Spleen (tissue), 11 donors: ENCODE measurements around the gene TWIST2. TPM values are rescaled to one million over a fixed set of nuclear protein-coding genes. Genes with fewer than 3 reads are reported as not detected.
A peak's percentile ranks its signal among the peaks of the same experiment; 100 is the strongest.

ENCODE experiments used
- DNase-seq: peaks from one replicate; pipeline ENCODE4 v3.0.0-alpha.2; 2020
- H3K27ac ChIP-seq, 8 donors: fragments of 200-600 bp; sonication (generic) in 7 of 8; 1 replicate in 4 of 8; 2 replicates in 4 of 8; pipeline versions ENCODE4 v1.5.0 to v1.8.0; 2016 to 2021; ENCODE audit warnings: inconsistent platforms in 4 of 8, mild to moderate bottlenecking in 4 of 8, moderate library complexity in 1 of 8
- H3K27me3 ChIP-seq, 7 donors: fragments of 200-600 bp; sonication (generic) in 6 of 7; replicated peaks in 1 of 7; 1 replicate in 4 of 7; 2 replicates in 3 of 7; pipeline versions ENCODE4 v1.5.0 to v1.8.0; 2016 to 2021; ENCODE audit warnings: inconsistent platforms in 3 of 7, mild to moderate bottlenecking in 1 of 7
- H3K36me3 ChIP-seq, 6 donors: fragments of 200-600 bp; sonication (generic) in 5 of 6; 1 replicate in 4 of 6; 2 replicates in 2 of 6; pipeline versions ENCODE4 v1.5.0 to v1.8.0; 2016 to 2021; ENCODE audit warnings: inconsistent platforms in 2 of 6
- H3K4me1 ChIP-seq, 6 donors: fragments of 200-600 bp; sonication (generic) in 5 of 6; 1 replicate in 3 of 6; 2 replicates in 3 of 6; pipeline versions ENCODE4 v1.5.0 to v1.8.0; 2016 to 2021; ENCODE audit warnings: inconsistent platforms in 3 of 6
- H3K4me3 ChIP-seq, 8 donors: fragments of 200-600 bp; sonication (generic) in 7 of 8; 1 replicate in 4 of 8; 2 replicates in 4 of 8; pipeline versions ENCODE4 v1.5.0 to v1.8.0; 2016 to 2021; ENCODE audit warnings: inconsistent platforms in 4 of 8, mild to moderate bottlenecking in 4 of 8, moderate library complexity in 2 of 8
- H3K9me3 ChIP-seq, 8 donors: fragments of 200-600 bp; sonication (generic) in 7 of 8; 1 replicate in 4 of 8; 2 replicates in 4 of 8; pipeline versions ENCODE4 v1.5.0 to v1.8.0; 2016 to 2021; ENCODE audit warnings: inconsistent platforms in 4 of 8
- POLR2A ChIP-seq, 3 donors: fragments of 450-650 bp; IDR thresholded peaks; one replicate each; pipeline ENCODE4 v1.5.1; 2017; ENCODE audit warnings: antibody characterized with exemption in 3 of 3, mild to moderate bottlenecking in 1 of 3
- POLR2AphosphoS5 ChIP-seq, 3 donors: sonication (generic); formaldehyde crosslinking; IDR thresholded peaks; one replicate each; pipeline ENCODE4 v1.5.1; 2017; ENCODE audit warnings: antibody characterized with exemption in 3 of 3
- WGBS, 5 donors: extraction: QIAGEN DNeasy Blood & Tissue Kit in 3 of 5; methylation state at CpG; one replicate each; pipeline versions ENCODE4 v1.1.5 to v1.1.7; 2013 to 2018; 5-methylcytosine and 5-hydroxymethylcytosine counted together
- intact Hi-C: fragments of 100-400 bp; cut with DNase I; formaldehyde crosslinking; loops from one replicate; pipeline ENCODE4 v1.15.0; 2023; ENCODE audit warnings: low total_unique reads
- polyA plus RNA-seq, 3 donors: library from polyadenylated mRNA; stranded (reverse); fragments of 200-250 nt; gene quantifications; one replicate each; pipeline ENCODE4 v1.2.1, GENCODE V29; 2013
- total RNA-seq, 7 donors: library from RNA; depleted of rRNA in 3 of 7; stranded (reverse); fragments of >200 nt in 3 of 7; fragmentation: NEBNext Ultra II Directional in 4 of 7; extraction: Animal tissue kit (Norgen Biotek cat#: 25700) in 4 of 7; gene quantifications; one replicate each; pipeline versions ENCODE4 v1.1.0 to v1.2.1, GENCODE V29; 2016 to 2021
- TF ChIP-seq, protein P1 (sequence below), 11 experiments: fragments of 200-600 bp in 7 of 11; fragments of 450-650 bp in 4 of 11; sonication (generic) in 4 of 11; IDR thresholded peaks in 8 of 11; conservative IDR thresholded peaks in 3 of 11; 1 replicate in 7 of 11; 2 replicates in 4 of 11; pipeline versions ENCODE4 v1.4.0 to v1.8.0; 2016 to 2021; ENCODE audit warnings: antibody characterized with exemption in 11 of 11, inconsistent platforms in 4 of 11, mild to moderate bottlenecking in 1 of 11
- donor health status: healthy with polysubstance abuse.
- donor health status: DM: no; HTN: no; CAD: no; lungs with moderate emphysema.
- donor health status: DM: no; HTN: no; CAD: no.
- donor health status: Bipolar disorder and iron deficiency.
- donor health status: healthy.
- donor health status: DM: no; HTN: no; CAD: no.
- donor health status: DM: yes; HTN: yes; CAD: no.

The TWIST2 gene
- total and polyA plus RNA-seq, 10 donors, result 1.7 to 9.0 (median 2.4) TPM

DNA sequence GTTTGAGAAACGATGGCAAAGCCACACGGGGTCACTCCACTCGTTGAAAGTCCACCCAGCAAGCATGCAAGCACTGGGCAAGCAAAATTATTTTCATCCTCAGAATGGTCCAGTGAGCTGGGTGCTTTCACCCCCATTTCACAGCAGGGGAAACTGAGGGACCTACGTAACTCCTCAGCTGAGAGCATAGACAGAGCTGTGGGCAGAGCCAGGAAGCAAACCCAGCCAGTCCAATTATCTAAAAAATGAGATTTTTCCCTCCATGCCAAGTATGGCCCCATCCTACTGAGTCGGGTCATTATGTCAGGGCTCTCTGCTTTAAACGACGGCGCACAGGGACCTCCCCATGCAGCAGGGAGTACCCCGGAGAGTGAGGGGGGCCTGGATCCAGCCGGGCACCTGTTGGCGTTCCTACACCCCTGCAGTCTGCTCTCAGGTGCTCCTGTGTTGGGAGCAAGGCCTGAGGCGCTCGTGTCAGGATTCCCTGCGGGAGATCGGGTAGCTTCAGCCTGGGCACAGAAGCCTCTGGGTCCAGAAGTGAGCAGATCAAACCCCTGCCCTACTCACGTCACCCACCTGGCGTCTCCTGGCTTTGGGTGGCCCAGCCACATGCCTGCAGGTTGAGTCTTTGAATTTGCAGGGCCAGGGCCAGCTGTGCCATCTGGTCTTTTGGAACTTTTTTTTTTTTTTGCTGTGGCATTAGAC lies 17.3 kb downstream of the TWIST2 start:
- peak overlapping the region in 2 of 8 donors; percentile 40 to 46 for H3K27ac ChIP-seq
- no peaks in the 10 kb centered on the region for H3K36me3 ChIP-seq
- intact Hi-C loops, result no loop called here
- peaks cover 0 to 47% (median 0%) of the 10 kb centered on the region in 7 donors for H3K27me3 ChIP-seq
- TF ChIP-seq POLR2AphosphoS5 (IDR thresholded peaks at IDR 0.05), result no peak
- TF ChIP-seq POLR2A (IDR thresholded peaks at IDR 0.05), result no peak
- TF ChIP-seq, protein P1, sequence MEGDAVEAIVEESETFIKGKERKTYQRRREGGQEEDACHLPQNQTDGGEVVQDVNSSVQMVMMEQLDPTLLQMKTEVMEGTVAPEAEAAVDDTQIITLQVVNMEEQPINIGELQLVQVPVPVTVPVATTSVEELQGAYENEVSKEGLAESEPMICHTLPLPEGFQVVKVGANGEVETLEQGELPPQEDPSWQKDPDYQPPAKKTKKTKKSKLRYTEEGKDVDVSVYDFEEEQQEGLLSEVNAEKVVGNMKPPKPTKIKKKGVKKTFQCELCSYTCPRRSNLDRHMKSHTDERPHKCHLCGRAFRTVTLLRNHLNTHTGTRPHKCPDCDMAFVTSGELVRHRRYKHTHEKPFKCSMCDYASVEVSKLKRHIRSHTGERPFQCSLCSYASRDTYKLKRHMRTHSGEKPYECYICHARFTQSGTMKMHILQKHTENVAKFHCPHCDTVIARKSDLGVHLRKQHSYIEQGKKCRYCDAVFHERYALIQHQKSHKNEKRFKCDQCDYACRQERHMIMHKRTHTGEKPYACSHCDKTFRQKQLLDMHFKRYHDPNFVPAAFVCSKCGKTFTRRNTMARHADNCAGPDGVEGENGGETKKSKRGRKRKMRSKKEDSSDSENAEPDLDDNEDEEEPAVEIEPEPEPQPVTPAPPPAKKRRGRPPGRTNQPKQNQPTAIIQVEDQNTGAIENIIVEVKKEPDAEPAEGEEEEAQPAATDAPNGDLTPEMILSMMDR (IDR thresholded peaks at IDR 0.05 in 8 of 11, conservative IDR thresholded peaks at IDR 0.05 in 3 of 11), result no peak
- 76 to 91% (median 82%) methylated on average over 12 to 17 of the region's 17 CpGs for WGBS, 5 donors
- H3K4me1 ChIP-seq, result peaks cover 0 to 7% (median 0%) of the 10 kb centered on the region in 6 donors
- DNase-seq, result peak; percentile 44
- no peaks in the 10 kb centered on the region for H3K9me3 ChIP-seq
- H3K4me3 ChIP-seq, result no peak overlapping the region

DNA sequence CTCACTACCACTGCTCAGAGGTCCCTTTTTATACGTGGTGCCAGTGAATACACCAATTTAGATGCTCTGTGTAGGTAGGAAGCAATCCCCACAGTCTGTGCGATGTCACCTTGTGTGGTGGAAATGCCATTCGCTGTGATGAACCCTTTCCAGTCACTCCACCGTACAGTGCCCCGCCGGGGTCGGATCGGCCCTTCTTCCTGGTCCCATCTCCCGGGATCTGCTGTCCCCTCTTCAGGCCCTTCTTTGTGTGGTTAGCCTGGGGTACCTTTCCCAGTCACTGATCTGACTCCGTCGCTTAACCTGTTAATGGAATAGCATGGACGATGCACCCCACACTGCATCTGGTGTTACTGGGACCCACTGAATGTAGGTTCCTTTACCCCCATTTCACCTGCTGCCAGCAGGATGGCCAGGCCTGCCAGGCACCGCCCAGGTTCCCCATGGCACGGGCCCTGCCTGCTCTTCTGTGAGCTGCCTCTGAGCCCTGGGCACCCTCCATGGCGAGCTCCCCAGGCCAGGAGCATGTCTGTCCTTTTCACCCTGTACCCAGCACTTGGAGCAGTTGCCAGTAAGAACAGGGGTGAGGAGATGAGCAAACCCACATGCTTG lies 18.0 kb downstream of the TWIST2 start:
- TF ChIP-seq, protein P1 (IDR thresholded peaks at IDR 0.05 in 8 of 11, conservative IDR thresholded peaks at IDR 0.05 in 3 of 11), result no peak
- TF ChIP-seq POLR2A (IDR thresholded peaks at IDR 0.05) (no peak), POLR2AphosphoS5 (IDR thresholded peaks at IDR 0.05) (no peak)
- no peak overlapping the region for H3K27ac ChIP-seq
- H3K4me1 ChIP-seq, result peaks cover 0 to 7% (median 0%) of the 10 kb centered on the region in 6 donors
- intact Hi-C loops, result no loop called here
- WGBS, 5 donors, result 86 to 94% (median 90%) methylated on average over 15 of the region's 15 CpGs
- H3K9me3 ChIP-seq, result no peaks in the 10 kb centered on the region
- H3K36me3 ChIP-seq, result no peaks in the 10 kb centered on the region
- DNase-seq, result peak; percentile 51
- H3K27me3 ChIP-seq, result peaks cover 0 to 40% (median 0%) of the 10 kb centered on the region in 7 donors
- H3K4me3 ChIP-seq, result no peak overlapping the region

DNA sequence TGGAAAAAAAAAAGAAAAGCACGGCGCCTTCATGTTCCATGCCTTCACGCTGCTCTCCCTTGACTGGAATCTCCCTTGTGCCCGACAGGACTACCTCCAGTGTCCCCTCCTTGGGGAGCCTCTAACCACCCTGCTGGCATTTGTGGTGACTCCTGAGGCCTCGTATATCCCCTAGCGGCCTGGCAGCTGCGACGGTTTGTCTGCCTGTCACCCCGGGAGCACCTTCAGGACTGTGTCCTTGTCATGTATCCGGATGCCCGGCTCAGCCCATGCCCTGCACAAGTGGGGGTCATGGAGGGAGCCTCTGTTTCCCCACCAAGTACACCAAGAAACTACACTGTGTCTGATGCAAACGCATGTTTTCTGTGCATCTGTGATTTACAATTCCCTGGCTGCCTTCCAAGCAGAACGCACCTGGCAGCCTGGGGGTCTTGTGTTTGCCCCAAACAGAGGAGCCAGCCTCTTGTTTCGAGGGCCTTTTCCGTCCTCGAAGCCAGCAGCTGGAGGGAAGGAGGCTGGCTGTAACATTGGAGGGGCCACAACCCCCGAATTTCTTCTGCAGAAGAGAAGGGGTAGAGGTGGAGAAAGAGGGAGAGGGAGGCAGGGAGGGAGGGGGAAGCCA lies 18.9 kb downstream of the TWIST2 start:
- peak; percentile 53 for DNase-seq

More for the DNA sequence above, 18.9 kb downstream of the TWIST2 start:
- Histone ChIP-seq H3K27ac (no peak overlapping the region), H3K4me3 (no peak overlapping the region), H3K4me1 (peaks cover 0 to 7% (median 0%) of the 10 kb centered on the region in 6 donors), H3K27me3 (peaks cover 0 to 34% (median 0%) of the 10 kb centered on the region in 7 donors), H3K9me3 (no peaks in the 10 kb centered on the region), H3K36me3 (no peaks in the 10 kb centered on the region)
- intact Hi-C loops, result no loop called here
- WGBS, 5 donors, result 64 to 75% (median 74%) methylated on average over 12 to 17 of the region's 17 CpGs
- TF ChIP-seq, protein P1 (IDR thresholded peaks at IDR 0.05 in 8 of 11, conservative IDR thresholded peaks at IDR 0.05 in 3 of 11), result no peak
- TF ChIP-seq POLR2A (IDR thresholded peaks at IDR 0.05), result no peak
